T1000 (cell line): ENCODE data around the gene CRTAC1.

Source experiments
- DNase-seq: peaks from one replicate; lab custom pipeline; 2025; ENCODE audit warnings: mixed read lengths; lab: John Stamatoyannopoulos, UW

Gene CRTAC1

DNA sequence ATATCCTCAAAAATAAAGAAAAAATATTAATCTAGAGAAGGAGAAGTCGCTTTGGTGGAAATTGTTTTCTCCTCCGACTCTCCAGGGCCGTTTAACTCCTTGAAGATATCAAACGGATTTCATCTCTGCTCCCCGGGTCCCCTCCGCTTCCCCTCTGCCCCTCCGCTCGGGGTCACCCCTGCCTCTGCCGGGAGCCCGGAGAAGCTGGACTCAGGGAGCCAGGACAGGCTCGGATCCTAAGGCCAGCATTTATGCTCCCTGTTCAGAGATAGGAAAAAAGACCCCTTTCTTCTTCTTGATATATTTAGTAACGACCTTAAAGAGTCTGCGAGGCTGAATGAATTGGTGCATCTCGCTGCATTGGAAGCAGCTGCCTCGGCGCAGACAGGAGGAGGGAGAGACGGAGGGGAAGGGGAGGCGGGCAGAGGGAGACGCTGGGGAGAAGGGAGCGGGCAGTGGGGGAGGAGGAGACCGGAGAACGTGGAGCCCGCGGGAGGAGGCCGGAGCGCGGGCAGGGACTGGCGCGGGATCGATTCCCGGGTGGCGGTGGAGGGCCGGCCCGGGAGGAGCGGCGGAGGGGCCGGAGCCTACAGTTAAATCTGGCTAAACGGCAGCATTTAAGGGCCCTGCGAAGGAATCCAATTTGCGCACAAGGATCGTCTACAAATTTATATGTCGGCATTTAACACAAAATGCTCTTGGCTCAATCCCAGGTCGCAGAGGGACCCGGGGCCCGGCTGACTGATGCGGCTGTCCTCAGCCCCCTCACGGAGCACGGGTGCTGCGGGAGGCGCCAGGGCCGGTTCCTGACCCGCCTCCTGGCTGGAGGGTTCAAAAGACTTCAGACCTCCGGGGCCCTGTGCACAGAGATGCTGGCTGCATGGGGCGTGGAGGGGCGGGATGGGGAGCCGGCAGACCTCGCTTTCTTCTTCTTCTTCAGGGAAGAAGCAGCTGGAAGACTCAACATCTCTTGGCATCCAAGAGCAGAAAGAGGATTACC lies 55.6 kb downstream of the CRTAC1 start:
- DNase-seq, result no peak

DNA sequence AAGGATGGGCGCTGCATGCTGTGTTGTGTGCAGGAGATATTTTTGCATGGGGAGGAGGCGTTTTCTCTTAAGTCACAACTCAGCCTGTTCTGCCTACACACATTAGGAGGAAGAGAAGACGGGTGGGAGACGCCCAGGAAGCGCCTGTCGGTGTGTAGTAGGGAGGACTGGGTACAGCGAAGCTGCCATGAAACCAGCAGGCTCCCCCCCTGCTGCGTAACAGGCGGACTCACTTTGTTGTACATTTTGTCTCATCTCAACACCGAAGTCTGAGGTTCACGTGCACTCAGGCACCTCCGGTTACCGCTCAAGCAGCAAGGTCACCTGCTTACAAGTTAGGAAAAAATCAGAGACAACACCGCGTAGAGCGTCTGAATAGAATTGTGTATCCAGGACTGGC lies 56.3 kb downstream of the CRTAC1 start:
- no peak for DNase-seq

DNA sequence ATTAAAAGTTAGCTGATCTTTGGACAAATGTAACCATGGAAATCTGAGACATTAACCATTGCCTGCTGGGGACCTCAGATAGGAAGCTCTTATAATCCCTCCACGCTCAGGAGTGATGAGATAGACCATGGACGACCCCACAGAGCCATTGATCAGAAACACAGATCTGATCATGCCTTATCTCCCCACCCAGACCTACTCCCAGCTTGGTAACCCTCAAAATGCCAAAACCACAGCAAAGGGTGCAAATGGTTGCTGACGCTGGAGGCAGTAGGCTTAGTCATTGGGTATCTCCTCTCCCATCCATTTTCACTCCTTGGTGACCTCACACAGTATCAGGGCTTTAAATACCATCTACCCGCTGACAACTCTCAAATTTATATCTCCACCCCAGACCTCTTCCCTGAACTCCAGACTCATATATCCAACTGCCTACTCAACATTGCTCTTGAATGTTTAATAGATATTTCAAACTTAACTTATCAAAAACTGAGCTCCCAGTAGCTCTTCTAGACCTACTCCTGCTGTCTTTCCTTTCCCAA lies 60.8 kb downstream of the CRTAC1 start:
- DNase-seq, result no peak

DNA sequence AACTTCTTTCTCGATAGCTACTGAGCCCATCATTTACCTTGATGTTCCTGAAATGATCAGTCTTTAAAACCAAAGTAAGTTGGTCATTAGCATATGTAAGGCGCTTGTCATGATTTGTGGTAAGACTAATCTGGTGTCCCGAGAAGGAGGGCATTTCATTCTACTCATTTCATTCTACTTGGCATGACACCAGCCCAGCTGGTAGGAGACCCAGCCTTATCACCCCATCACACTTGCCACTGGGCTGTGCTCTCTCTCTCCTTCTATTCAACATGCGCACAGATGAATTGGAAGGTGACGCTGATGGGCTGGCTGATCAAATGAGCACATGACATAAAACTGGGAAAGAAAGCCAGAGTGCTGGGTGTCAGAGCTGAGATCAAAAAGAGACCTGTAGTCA lies 65.7 kb downstream of the CRTAC1 start:
- no peak for DNase-seq

DNA sequence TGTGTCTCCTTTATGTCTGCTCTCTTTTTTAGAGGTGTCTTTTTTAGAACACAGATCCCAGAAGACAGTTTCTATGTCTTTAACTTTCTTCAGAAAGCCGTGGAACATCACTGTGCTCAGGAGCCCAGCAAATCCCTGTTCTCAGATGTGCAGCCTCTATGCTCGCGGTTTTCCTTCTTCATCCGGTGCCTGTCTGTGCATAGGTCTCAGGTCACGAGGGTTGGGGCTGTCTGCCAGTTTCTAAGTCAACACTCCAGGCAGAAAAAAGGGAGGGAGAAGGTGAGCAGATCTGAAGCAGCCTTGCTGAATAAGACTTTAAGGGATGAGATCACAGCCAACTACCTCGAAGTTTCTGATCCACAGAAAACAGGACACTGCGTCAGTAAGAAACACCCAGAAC lies 68.5 kb downstream of the CRTAC1 start:
- DNase-seq, result no peak

DNA sequence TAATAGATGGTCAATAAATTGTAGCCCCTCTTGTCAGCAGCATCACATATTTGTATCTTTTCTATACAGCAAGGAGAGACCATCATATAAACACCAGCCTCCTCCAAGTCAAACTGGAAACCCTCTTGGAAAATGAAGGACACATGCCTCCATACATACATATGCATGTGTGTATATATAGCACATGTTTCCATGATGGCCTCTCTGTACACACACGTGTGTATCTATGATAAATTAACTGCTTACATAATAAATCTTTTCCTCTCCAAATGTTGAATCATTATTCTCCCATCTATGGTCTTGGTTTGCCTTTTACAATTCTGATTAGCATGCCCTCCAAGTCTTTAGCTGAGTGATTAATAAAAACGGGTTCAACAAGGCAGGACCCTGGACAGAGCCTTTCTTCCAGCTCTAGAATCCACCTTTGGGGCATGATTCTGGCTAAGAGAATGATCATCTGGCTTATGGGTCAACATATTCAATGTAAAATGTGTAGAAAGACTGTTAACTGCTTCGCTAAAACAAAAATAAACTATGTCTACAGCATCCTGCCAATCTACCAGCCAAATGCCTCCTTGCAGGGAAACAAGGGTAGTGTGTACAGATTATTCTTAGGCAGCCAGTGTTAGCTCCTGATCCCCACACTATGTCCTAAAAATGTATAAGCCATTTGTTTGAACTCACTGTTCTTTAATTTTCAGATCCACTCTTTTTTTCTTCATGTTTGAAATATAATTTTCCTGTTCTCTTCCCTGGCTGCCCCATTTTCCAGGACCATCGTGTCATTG lies 70.0 kb downstream of the CRTAC1 start:
- no peak for DNase-seq

DNA sequence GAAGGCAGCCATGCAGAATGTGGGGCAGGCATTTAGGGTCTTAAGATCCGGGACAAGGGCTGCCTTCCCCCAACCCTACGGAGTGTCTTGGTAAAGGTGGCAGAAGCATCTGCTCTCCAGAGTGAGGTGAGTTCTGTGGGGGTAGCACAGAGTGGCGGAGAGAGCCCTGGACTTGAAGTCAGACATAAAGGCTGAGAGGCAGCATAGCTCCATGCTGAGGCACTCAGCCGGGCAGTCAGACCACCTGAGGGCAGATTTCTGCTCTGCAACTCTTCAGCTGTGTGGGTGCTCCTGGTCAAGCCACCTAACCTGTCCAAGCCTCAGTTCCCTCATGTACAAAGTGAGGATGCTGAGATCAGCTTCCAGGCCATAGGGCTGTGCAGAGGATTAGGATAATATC lies 81.0 kb downstream of the CRTAC1 start:
- no peak for DNase-seq

DNA sequence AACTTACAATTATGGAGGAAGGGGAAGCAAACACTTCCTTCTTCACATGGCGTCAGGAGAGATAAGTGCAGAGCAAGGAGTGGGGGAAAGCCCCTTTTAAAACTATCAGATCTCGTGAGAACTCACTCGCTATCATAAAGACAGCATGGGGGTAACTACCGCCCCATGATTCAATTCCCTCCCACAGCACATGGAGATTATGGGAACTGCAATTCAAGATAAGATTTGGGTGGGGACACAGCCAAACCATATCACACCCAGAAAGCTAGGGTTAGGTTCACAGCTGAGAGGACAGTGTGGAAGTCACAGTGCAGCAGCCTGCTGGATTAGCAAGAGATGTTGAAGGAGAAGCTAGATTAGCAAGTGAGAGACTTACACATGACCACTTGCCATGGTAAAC lies 81.6 kb downstream of the CRTAC1 start:
- no peak for DNase-seq

DNA sequence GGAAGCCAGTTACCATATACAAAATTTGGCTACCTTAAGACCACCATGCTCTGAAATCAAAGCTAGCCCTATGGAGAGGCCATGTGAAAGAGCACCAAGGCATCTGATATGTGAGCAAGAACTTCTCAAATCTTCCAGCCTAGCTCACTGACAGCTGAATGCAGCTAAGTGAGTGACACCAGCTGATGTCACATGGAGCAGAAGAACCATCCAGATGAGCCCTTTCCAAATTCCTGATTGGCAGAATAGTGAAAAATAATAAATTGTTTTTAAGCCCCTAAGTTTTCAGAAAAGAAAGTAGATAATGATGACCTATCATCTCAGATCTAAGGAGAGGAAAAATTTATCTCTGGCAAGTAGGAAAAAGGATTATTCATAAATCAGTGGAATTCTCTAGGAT lies 85.6 kb downstream of the CRTAC1 start:
- no peak for DNase-seq

DNA sequence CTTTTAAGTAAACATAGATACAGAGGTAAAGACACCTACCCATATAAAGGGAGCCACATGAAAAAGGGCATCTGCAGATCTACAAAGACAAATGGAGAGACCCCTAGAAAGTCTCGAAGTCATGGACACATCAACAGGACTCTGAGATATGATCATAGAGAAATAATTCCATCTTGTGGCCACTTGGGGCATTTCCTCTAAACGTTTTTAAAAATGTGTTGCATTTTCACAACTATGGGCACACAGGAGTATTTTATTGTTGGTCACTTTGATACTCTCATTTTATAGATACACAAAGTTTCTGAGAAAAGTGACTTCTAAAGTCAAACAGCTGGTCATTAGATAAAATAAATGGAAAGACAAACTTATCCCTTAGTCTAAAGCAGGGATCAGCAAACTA lies 87.1 kb downstream of the CRTAC1 start:
- no peak for DNase-seq

DNA sequence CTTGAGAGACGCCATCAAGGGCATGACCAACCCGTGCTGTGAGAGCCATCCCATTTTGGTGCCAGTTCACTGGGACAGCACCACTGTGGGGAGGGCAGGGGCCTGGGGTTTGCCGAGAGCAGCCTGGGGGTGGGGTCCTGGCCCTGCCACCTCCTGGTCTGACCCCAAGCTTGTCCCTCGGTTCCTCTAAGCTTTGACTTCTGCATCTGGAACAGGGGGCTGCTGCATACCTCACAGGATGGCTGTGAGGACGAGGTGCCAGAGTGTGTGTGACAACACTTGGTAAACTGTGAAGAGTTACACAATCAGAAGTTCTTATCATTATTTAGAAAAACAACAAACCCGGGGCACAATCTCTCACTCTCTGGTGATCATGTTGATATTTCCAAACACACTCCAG lies 89.9 kb downstream of the CRTAC1 start:
- DNase-seq, result no peak

DNA sequence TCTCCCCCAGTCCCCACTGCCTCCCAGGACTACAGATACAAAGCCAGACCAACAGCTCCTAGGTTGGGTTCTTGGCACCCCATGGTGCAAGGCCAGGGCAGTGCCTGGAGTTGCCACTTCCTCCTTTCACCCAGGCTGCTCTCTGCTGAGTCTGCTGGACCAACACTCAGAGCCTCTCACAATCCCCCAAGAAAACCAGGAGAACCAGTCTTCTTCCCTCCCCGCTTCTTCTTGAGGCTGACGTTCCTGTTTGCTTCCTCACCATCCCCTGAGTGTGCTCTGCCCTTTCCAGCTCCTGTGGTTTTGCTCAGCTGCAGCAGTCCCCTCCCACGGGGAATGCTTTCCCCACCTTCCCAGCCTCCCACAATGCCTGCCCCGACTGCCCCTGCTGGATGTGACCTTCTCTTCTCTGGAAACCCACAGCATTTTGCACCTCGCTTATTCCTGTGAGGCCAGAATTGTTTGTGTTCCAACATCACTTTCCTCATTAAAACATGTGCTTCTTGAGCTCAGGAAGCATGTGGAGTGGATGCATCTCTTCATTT lies 90.9 kb downstream of the CRTAC1 start:
- DNase-seq, result no peak

DNA sequence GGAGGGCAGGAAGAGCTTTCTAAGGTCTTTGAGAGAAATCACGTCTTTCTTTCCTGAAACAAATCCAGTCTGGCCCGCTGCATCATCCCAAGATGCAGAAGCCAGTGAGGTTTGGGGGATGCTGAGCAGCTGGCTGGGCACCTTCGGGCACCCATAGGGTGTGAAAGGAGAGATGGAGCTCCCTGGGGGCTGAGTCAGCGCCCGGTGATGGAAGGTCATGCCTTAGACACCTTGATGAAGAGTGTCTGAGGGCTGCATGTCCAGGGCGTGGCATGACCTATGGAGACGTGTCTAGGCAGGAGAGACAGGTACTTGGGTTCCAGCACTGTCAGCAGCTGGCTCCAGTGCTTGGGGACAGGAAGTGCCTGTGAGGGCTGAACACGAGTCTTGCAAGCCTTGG lies 92.5 kb downstream of the CRTAC1 start:
- DNase-seq, result no peak

DNA sequence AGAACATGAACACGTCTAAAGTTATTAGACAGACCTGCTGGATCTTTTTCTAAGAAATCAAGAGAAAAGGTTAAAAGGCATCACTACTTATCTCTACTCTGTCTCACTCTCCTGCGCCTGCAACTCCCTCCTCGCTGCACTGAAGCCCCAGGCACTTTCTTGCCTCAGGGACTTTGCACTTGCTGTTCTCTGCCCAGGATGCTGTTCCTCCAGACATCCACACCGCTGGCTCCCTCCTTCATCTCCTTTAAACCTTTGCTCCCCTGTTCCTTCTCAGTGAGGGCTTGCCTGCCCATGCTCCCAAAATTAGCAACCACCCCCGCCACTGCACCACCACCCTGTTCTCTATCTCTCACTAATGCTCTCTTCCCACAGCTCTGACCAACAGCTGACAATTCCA lies 93.4 kb downstream of the CRTAC1 start:
- no peak for DNase-seq

DNA sequence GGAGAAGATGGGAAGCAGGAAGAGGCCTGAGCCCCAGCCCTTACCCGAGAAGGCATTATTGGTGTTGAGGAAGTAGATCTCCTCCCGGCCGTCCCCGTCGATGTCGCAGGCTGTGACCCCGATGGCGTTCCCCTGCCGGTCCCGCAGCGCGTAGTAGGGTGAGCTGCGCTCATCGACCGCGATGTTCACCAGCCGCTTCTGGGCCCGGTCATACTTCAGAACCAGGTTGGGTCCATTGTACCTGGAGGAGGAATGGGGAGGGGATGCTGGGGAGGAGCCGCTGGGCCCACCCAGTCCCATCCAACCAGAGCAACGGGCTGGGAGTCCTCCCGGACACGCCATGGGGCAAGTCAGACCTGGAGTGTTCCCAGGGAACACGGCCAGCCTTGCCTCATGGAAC lies 94.3 kb downstream of the CRTAC1 start:
- no peak for DNase-seq

DNA sequence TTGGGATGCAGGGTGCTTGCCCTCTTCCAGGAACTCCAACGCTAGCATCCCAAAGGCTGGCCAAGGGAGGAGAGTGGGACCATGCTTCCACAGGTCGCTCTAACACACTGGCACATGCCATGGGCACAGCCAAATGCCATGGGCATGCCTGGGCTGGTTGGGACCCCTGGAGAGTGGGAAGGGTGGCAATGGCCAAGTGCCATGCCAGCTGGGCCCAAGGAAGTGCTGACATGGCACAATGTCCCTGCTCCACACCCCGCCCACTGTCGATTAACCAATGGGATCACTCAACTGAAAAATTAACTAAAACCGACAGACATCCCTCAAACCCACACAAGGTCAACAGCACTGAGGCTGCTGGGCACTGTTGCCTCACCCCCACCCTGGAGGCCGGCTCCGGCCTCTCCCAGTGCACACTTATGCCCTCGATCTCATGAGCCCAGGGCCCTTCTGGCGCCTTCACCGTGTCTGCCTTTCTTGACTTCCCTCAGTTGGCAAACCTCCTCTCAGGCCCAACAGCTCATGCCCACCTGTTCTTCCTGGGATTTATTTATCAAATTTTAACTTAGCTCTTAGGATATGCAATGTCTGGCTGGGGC lies 97.4 kb downstream of the CRTAC1 start:
- DNase-seq, result no peak

DNA sequence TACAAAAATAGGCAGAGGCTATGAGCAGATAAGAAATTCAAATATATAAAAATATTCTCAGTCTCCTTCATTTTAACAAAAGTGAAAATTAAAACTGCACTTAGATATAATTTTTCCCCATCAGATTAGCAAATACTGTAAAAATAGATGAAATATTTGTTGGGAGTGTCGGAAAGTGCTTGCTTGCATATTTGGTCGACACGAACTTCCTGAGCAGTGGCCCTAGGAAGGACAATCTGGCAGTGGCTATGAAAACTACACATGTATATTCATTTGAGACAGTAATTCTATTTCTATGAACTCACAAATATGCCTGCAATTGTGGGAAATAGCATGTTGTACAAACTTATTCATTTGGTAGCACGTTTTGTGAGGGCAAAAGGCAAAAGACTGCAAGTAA lies 99.4 kb downstream of the CRTAC1 start:
- no peak for DNase-seq

DNA sequence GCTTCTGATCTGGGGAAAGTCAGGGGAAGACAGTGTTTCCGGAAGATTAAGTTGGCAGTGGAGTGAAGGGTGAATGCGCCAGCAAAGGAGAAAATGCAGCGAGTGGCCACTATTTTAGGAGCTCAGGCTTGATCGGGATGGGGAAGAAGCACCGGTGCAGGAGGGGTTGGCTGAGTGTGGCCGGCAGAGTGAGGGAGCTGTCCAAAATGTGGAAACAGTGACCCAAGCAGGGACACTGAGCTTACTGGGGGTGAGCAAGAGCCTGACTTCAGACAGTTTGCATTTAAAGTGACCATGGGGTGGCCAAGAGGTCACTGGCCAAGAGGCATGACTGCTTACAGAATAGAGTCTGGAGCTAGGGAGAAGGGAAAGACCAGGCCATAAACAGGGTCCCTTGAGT lies 101.5 kb downstream of the CRTAC1 start:
- no peak for DNase-seq

DNA sequence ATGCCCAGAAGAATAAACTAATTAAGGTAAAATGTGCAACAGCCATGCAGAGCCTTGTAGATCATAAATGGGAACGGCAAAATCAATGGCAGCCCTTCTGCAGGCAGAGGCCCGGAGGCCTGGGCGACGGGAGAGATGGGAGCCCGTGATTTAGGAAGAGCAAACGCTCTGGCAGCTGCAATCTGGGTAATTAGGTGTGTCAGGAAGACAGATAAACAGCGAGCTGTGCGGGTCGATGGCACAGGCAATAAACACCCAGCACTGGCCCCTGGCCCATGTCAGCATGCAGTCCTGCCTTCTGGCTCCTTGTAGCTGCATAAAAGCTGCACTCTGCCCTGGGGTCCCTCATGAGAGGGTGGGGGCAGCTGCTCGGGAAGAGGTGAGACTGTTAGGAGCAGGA lies 102.8 kb downstream of the CRTAC1 start:
- no peak for DNase-seq

DNA sequence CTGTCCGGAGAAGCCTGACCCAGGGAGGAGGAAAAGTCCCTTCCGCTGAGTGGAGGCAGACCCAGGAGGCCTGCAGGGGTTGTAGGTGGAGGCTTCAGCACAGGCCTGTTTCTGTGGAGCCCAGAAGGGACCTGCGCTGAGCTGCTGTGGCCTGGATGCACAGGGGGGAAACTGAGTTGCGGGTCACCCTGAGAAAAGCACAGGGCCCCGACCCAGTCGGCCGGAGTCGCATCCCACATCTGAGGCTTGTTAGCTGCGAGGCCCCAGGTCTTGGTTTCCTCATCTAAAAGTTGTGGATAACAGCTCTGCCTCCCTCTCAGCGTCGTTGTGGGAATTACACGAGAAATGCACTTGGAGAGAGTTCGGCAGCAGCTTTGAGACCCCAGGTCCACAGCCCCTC lies 104.4 kb downstream of the CRTAC1 start:
- no peak for DNase-seq

DNA sequence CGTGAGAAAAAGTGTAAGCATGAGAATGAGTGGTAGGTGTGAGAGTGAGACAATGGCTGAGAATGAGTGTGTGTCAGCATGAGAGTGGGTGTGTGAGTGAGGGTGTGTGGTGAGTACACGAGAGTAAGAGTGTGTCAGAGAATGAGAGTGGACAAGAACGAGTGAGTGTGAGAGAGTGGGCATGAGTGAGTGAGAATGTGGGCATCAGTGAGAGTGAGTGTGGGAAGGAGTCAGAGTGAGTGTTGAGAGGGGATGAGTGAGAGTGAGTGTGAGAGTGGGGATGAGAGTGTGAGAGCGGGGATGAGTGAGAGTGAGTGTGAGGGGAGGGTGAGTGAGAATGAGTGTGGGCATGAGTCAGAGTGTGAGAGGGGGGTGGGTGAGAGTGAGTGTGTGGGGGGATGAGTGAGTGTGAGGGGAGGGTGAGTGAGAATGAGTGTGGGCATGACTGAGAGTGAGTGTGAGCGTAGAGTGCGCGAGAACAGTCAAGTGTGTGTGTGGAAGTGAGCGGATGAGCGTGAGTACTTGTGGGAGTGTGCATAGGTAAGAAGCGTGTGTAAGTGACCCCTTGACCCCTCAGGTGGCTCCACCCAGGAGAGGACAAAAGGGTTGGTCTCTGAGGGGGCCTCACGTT lies 105.0 kb downstream of the CRTAC1 start:
- DNase-seq, result no peak

DNA sequence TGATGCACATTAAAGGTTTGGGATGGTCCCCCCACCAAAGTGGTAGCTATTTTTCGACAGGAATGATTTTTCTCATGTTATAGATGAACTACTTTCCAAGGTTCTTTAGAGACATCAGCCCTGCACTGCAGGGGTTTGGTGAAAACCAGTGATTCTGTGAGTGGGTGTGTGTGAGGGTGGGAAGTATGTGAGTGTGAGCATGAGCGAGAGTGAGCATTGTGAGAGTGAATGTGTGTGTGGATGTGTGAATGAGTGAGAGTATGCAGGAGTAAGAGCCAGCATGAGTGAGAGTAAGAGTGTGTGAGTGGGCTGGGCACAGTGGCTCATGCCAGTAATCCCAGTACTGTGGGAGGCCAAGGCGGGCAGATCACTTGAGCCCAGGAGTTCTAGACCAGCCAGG lies 105.7 kb downstream of the CRTAC1 start:
- DNase-seq, result no peak
